ENCODE measurements around the gene CUX1. TPM values are rescaled to one million over a fixed set of nuclear protein-coding genes. Genes with fewer than 3 reads are reported as not detected.

CUX1 gene
- total RNA-seq, 4 donors from 2014 or later: 93.8 to 156 (median 112) TPM

- TF ChIP-seq, protein P1, sequence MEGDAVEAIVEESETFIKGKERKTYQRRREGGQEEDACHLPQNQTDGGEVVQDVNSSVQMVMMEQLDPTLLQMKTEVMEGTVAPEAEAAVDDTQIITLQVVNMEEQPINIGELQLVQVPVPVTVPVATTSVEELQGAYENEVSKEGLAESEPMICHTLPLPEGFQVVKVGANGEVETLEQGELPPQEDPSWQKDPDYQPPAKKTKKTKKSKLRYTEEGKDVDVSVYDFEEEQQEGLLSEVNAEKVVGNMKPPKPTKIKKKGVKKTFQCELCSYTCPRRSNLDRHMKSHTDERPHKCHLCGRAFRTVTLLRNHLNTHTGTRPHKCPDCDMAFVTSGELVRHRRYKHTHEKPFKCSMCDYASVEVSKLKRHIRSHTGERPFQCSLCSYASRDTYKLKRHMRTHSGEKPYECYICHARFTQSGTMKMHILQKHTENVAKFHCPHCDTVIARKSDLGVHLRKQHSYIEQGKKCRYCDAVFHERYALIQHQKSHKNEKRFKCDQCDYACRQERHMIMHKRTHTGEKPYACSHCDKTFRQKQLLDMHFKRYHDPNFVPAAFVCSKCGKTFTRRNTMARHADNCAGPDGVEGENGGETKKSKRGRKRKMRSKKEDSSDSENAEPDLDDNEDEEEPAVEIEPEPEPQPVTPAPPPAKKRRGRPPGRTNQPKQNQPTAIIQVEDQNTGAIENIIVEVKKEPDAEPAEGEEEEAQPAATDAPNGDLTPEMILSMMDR (IDR thresholded peaks at IDR 0.05): no peak
- TF ChIP-seq POLR2A (IDR thresholded peaks at IDR 0.05): no peak
- no peak for DNase-seq
- 62 to 63% methylated on average over 11 of the region's 11 CpGs for WGBS, 2 donors
- no peaks in the 10 kb centered on the region for H3K9me3 ChIP-seq
- peaks cover 9 to 11% of the 10 kb centered on the region in 2 donors for H3K4me1 ChIP-seq
- H3K27ac ChIP-seq: no peak overlapping the region
- no peaks in the 10 kb centered on the region for H3K27me3 ChIP-seq
- intact Hi-C loops (cut with DNase I): loop anchor here (10.0 kb wide), 1 partner anchor 259 kb away; no protein-coding TSS in a partner anchor
- H3K4me3 ChIP-seq (replicated peaks in 1 of 3): no peak overlapping the region
- H3K36me3 ChIP-seq: no peaks in the 10 kb centered on the region
Observed at GRCh38 chr7:101803203-101804087, 14.0 kb upstream of the CUX1 start.

DNA sequence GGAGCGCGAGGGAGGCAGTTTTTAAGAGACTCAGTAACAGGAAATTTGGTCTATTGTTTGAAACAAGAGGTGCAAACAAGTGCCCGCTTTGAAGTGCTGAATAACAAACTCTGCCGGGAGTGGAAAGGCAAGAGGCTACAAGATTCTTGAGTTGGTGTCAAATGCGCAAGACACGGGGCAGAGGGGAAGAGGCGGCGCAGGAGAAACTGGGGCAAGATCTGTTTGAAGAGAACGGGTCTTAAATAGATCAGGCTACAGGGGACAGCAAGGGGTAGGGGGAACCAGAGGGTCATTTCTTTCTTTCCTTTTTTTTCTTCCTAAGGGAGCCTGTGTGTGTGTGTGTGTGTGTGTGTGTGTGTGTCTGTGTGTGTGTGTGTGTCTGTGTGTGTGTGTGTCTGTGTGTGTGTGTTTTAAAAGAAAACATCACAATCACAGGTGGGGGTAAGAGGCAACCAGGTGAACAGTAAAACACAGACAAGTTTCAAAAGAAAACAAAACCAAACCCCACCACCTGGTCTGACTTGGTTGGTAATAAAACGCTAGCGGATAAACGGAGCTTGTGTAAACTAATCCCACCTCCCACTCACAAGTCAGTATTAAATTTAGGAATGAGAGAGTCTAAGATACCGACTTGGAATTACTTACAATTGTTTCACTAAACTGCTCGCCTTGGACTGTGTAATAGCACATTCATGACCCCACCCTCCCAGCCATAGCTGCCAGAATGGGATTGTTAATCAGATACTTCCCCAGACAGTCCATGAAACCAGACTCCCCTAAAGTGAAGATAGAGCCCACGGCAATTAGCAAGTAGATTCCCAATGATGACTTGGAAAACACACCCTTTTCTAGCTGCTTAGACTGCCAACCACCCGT lies 13.1 kb upstream of the CUX1 start:
- Histone ChIP-seq H3K27me3 (no peaks in the 10 kb centered on the region), H3K9me3 (no peaks in the 10 kb centered on the region), H3K36me3 (no peaks in the 10 kb centered on the region), H3K4me1 (peaks cover 9% of the 10 kb centered on the region in 2 donors), H3K4me3 (replicated peaks in 1 of 3) (no peak overlapping the region), H3K27ac (no peak overlapping the region)
- intact Hi-C loops (cut with DNase I): loop anchor here (10.0 kb wide), 1 partner anchor 260 kb away; no protein-coding TSS in a partner anchor
- TF ChIP-seq, protein P1 (IDR thresholded peaks at IDR 0.05): no peak
- no peak for TF ChIP-seq POLR2A (IDR thresholded peaks at IDR 0.05)
- 10 to 14% methylated on average over 16 of the region's 16 CpGs for WGBS, 2 donors
- peak; percentile 35 to 37 for DNase-seq

DNA sequence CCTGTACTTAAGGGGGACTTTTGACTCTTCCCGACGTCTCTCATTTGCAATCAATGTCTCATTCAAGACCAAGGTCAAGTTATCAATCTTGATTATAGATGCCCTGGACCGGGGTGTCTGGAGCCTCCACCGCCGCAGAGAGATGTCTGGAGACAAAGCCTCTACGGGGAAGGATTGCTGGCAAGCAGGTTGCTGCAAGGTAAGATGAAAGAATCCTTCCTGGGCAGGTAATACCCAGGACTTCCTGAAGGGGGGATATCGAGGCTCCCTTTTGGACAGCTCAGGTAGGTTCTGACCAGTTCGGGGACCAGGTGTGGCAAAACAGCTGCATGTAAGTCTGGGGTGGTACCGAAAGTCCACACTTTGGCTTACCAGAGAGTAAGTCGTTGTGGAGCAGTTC lies 12.5 kb upstream of the CUX1 start:
- Histone ChIP-seq H3K27me3 (no peaks in the 10 kb centered on the region), H3K27ac (no peak overlapping the region), H3K9me3 (no peaks in the 10 kb centered on the region), H3K4me3 (replicated peaks in 1 of 3) (no peak overlapping the region), H3K36me3 (no peaks in the 10 kb centered on the region), H3K4me1 (peaks cover 9% of the 10 kb centered on the region in 2 donors)
- TF ChIP-seq POLR2A (IDR thresholded peaks at IDR 0.05): no peak
- TF ChIP-seq, protein P1 (IDR thresholded peaks at IDR 0.05): peak in 5 of 6 experiments; percentile 27 to 63 (median 47)
- WGBS, 2 donors: 21 to 26% methylated on average over 10 of the region's 10 CpGs
- intact Hi-C loops (cut with DNase I): loop anchor here (10.0 kb wide), 1 partner anchor 260 kb away; no protein-coding TSS in a partner anchor
- peak; percentile 35 to 36 for DNase-seq

DNA sequence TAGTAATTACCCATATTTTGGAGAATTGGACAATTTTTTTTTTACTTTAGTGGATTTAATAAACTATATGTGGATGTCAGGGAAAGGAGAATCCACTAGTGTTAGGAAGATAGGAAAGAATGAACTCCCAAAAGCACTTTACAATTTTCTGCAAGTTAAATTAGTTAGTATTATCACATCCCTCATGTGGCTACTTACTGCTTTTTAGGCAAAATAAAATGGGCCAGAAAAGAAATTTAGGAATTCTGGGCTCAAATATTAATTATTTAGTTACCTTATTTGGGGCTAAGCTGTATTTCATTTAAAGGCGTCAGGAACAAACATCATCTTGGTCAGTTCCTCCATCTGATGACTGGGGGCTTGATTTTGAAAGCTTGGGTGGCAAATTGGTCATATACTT lies 4.8 kb upstream of the CUX1 start:
- Histone ChIP-seq H3K36me3 (no peaks in the 10 kb centered on the region), H3K4me3 (replicated peaks in 1 of 3) (no peak overlapping the region), H3K9me3 (no peaks in the 10 kb centered on the region), H3K27me3 (no peaks in the 10 kb centered on the region), H3K27ac (no peak overlapping the region), H3K4me1 (peaks cover 6% of the 10 kb centered on the region in 2 donors)
- 88 to 95% methylated on average over 1 of the region's 1 CpG for WGBS, 2 donors
- intact Hi-C loops (cut with DNase I): loop anchor here (10.0 kb wide), 2 partner anchors 132 to 422 kb away; no protein-coding TSS in a partner anchor
- no peak for TF ChIP-seq POLR2A (IDR thresholded peaks at IDR 0.05)
- TF ChIP-seq, protein P1 (IDR thresholded peaks at IDR 0.05): no peak
- no peak for DNase-seq
